Esophagus muscularis mucosa (tissue), 4 donors: ENCODE data around the gene COX14. TPM values are rescaled to one million over a fixed set of nuclear protein-coding genes. Genes with fewer than 3 reads are reported as not detected.
A peak's percentile ranks its signal among the peaks of the same experiment; 100 is the strongest.

Experiments
- DNase-seq: peaks from one replicate; pipeline ENCODE4 v3.0.0-alpha.2; 2017; ENCODE audit errors: extremely low spot score
- H3K27ac ChIP-seq, 4 donors: fragments of 200-600 bp; sonication (generic); replicated peaks in 1 of 4; 1 replicate in 3 of 4; 2 replicates in 1 of 4; pipeline ENCODE4 v1.5.1; 2016 to 2019; ENCODE audit warnings: mild to moderate bottlenecking in 1 of 4
- H3K27me3 ChIP-seq, 4 donors: fragments of 200-600 bp; sonication (generic); one replicate each; pipeline versions ENCODE4 v1.5.1 to v1.6.0; 2016 to 2019
- H3K36me3 ChIP-seq, 4 donors: fragments of 200-600 bp; sonication (generic); one replicate each; pipeline ENCODE4 v1.5.1; 2016 to 2019
- H3K4me1 ChIP-seq, 4 donors: fragments of 200-600 bp; sonication (generic); one replicate each; pipeline ENCODE4 v1.5.1; 2016 to 2019
- H3K4me3 ChIP-seq, 4 donors: fragments of 200-600 bp; sonication (generic); 1 replicate in 2 of 4; 2 replicates in 2 of 4; pipeline ENCODE4 v1.5.1; 2016 to 2019; ENCODE audit warnings: mild to moderate bottlenecking in 4 of 4, moderate library complexity in 1 of 4
- H3K9me3 ChIP-seq, 4 donors: fragments of 200-600 bp; sonication (generic); 1 replicate in 3 of 4; 2 replicates in 1 of 4; pipeline ENCODE4 v1.5.1; 2016 to 2019
- EP300 ChIP-seq: sonication (generic); formaldehyde crosslinking; IDR thresholded peaks from one replicate; pipeline ENCODE4 v1.6.1; 2017; ENCODE audit warnings: antibody characterized with exemption
- POLR2A ChIP-seq: fragments of 450-650 bp; IDR thresholded peaks from one replicate; pipeline ENCODE4 v1.6.1; 2017; ENCODE audit warnings: antibody characterized with exemption, moderate library complexity, mild to moderate bottlenecking, low read depth
- POLR2AphosphoS5 ChIP-seq, 2 donors: sonication (generic); formaldehyde crosslinking; IDR thresholded peaks; one replicate each; pipeline ENCODE4 v1.6.1; 2017; ENCODE audit warnings: antibody characterized with exemption in 2 of 2
- WGBS: methylation state at CpG from one replicate; pipeline ENCODE4 v1.1.5; 2018; 5-methylcytosine and 5-hydroxymethylcytosine counted together
- intact Hi-C: fragments of 100-400 bp; cut with DNase I; formaldehyde crosslinking; loops from one replicate; pipeline ENCODE4 v1.15.1; 2023
- total RNA-seq, 4 donors: library from RNA; depleted of rRNA; stranded (reverse); fragments of >200 nt; gene quantifications; one replicate each; pipeline versions ENCODE4 v1.1.0 to v1.2.1, GENCODE V29; 2016
- TF ChIP-seq, protein P1 (sequence below), 3 experiments: fragments of 200-600 bp in 2 of 3; fragments of 450-650 bp in 1 of 3; sonication (generic) in 2 of 3; IDR thresholded peaks; one replicate each; pipeline ENCODE4 v1.5.1; 2017 to 2019; ENCODE audit warnings: antibody characterized with exemption in 3 of 3, mild to moderate bottlenecking in 2 of 3, moderate library complexity in 1 of 3

The COX14 gene
- total RNA-seq, 4 donors from 2014 or later = 52.8 to 105 (median 87.6) TPM

DNA sequence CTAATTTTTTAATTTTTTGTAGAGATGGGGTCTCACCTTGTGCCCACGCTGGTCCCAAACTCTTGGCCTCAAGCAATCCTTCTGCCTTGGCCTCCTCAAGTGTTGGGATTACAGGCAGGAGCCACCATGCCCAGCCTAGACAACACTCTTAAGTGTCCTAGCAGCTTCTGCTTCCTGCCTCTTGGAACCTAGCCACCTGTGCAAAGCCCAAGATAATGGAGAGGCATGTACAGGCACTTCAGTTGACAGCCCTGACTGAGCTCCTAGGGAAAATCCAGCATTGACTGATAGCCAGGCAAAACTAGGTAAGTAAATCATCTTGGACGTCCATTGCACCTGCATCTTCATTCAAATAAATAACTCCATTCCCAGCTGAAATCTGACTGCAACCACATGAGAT is 15.5 kb downstream of the COX14 start:
- Histone ChIP-seq H3K27me3 (no peaks in the 10 kb centered on the region), H3K9me3 (no peaks in the 10 kb centered on the region), H3K4me1 (peaks cover 6 to 18% (median 8%) of the 10 kb centered on the region in 4 donors), H3K27ac (peak overlapping the region in 1 of 4 donors; percentile 7), H3K36me3 (peaks cover 16 to 86% (median 59%) of the 10 kb centered on the region in 4 donors), H3K4me3 (no peak overlapping the region)
- intact Hi-C loops = no loop called here
- no peak for DNase-seq
- WGBS = 85% methylated on average over 2 of the region's 2 CpGs
- no peak for TF ChIP-seq POLR2A
- TF ChIP-seq, protein P1, sequence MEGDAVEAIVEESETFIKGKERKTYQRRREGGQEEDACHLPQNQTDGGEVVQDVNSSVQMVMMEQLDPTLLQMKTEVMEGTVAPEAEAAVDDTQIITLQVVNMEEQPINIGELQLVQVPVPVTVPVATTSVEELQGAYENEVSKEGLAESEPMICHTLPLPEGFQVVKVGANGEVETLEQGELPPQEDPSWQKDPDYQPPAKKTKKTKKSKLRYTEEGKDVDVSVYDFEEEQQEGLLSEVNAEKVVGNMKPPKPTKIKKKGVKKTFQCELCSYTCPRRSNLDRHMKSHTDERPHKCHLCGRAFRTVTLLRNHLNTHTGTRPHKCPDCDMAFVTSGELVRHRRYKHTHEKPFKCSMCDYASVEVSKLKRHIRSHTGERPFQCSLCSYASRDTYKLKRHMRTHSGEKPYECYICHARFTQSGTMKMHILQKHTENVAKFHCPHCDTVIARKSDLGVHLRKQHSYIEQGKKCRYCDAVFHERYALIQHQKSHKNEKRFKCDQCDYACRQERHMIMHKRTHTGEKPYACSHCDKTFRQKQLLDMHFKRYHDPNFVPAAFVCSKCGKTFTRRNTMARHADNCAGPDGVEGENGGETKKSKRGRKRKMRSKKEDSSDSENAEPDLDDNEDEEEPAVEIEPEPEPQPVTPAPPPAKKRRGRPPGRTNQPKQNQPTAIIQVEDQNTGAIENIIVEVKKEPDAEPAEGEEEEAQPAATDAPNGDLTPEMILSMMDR (IDR thresholded peaks at IDR 0.05) = no peak
- no peak for TF ChIP-seq POLR2AphosphoS5 (IDR thresholded peaks at IDR 0.05)
- TF ChIP-seq EP300 = no peak

DNA sequence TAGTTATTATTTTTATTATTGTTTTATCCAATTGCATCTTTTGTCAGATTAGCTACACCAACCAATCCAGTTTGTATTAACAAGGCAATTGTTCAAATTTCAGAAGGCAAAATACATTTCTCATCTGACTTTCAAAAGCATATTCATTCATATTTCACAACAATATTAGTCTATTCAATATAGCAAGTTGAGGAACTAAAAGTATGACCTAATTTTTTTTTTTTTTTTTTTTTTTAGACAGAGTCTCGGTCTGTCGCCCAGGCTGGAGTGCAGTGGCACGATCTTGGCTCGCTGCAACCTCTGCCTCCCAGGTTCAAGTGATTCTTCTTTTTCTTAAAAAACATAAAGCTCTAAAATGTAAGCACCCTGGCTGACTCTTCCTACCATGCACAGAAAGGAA is 17.3 kb downstream of the COX14 start:
- TF ChIP-seq, protein P1 (IDR thresholded peaks at IDR 0.05) = no peak
- TF ChIP-seq EP300 = no peak
- TF ChIP-seq POLR2AphosphoS5 (IDR thresholded peaks at IDR 0.05) = no peak
- no peak for TF ChIP-seq POLR2A
- Histone ChIP-seq H3K4me3 (no peak overlapping the region), H3K27ac (no peak overlapping the region), H3K9me3 (no peaks in the 10 kb centered on the region), H3K27me3 (no peaks in the 10 kb centered on the region), H3K36me3 (peaks cover 29 to 89% (median 65%) of the 10 kb centered on the region in 4 donors), H3K4me1 (peaks cover 6 to 19% (median 12%) of the 10 kb centered on the region in 4 donors)
- intact Hi-C loops = no loop called here
- DNase-seq = no peak
- 81% methylated on average over 4 of the region's 4 CpGs for WGBS

DNA sequence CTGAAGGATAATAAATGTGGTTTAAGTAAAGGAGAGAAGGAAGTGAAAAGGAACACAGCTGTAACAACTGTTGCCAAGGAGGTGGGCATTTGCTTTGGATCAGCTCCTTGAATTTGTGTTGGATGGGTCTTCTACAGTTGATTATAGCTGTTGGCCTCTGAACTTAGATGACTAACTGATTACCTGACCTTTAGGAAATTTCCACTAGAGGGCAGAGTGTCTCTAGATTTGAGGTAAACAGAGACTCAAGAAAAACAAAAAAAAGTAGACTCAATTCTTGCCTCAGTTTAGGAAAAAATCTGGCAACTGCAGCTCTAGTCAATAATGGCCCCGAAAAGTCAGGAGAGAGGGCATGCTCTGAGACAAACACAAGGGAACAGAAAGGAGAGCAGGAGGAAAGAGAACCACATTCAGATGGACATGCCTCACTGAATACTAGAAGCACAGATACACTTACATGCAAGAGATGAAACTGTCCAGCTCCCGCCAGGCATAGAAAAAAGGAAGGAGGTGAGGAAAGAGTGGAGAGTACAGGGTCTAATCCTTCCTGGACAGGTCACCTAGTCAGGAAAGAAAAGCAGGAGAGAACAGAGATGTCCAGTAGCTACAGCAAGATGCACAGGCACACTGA is 20.6 kb downstream of the COX14 start:
- H3K36me3 ChIP-seq = peaks cover 33 to 96% (median 76%) of the 10 kb centered on the region in 4 donors
- H3K9me3 ChIP-seq = no peaks in the 10 kb centered on the region
- no peak overlapping the region for H3K4me3 ChIP-seq
- H3K27me3 ChIP-seq = no peaks in the 10 kb centered on the region
- H3K27ac ChIP-seq = peak overlapping the region in 1 of 4 donors; percentile 31
- no peak for DNase-seq
- TF ChIP-seq POLR2AphosphoS5 (IDR thresholded peaks at IDR 0.05) = no peak
- TF ChIP-seq, protein P1 (IDR thresholded peaks at IDR 0.05) = peak in 1 of 3 experiments; percentile 69
- intact Hi-C loops = loop anchor here (5.0 kb wide), 1 partner anchor 45 kb away; no protein-coding TSS in a partner anchor
- H3K4me1 ChIP-seq = peaks cover 3 to 30% (median 17%) of the 10 kb centered on the region in 4 donors
- WGBS = 96% methylated on average over 2 of the region's 2 CpGs

DNA sequence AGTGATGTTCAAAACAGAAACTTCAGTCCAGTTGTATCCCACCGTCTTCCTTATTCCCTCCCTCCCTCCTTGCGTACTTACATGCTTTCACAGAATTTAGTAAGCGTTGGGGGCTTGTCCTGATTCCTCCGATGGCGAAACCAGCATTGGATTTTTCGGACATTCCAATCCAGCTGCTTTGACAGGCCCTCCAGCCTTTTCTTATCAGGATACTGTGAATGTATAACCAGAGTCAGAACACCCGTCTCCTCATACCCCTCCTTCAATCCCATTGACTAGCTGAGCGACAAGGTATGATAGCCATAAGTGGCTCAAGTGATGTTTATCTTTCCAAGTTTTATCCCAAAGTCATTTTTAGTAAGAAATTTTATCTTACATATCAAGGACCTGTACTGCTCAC is 31.0 kb downstream of the COX14 start:
- TF ChIP-seq, protein P1 (IDR thresholded peaks at IDR 0.05) = no peak
- TF ChIP-seq EP300 (no peak), POLR2AphosphoS5 (IDR thresholded peaks at IDR 0.05) (no peak), POLR2A (no peak)
- H3K4me1 ChIP-seq = no peaks in the 10 kb centered on the region
- H3K9me3 ChIP-seq = no peaks in the 10 kb centered on the region
- intact Hi-C loops = no loop called here
- H3K27me3 ChIP-seq = no peaks in the 10 kb centered on the region
- no peak for DNase-seq
- no peak overlapping the region for H3K27ac ChIP-seq
- WGBS = 80% methylated on average over 8 of the region's 8 CpGs
- H3K4me3 ChIP-seq = no peak overlapping the region
- H3K36me3 ChIP-seq = peaks cover 0 to 43% (median 26%) of the 10 kb centered on the region in 4 donors
